GM21360 (cell line): ENCODE measurements around the gene TMEM253.

Experiments
- ATAC-seq: cut with Tn5 transposase; IDR thresholded peaks from one replicate; pipeline ENCODE4 v1.9.1; 2021; ENCODE audit warnings: mild to moderate bottlenecking, moderate library complexity; ENCODE audit not compliant: unreplicated experiment

TMEM253 gene

GRCh38 chr14:21103710-21104447, 3.0 kb downstream of the TMEM253 start:
- ATAC-seq, result peak; percentile 88

GRCh38 chr14:21104448-21105060, 3.7 kb downstream of the TMEM253 start:
- peak; percentile 46 for ATAC-seq

- no peak for ATAC-seq
These were observed 4.2 kb downstream of the TMEM253 start for GRCh38 chr14:21105095-21105494.

DNA sequence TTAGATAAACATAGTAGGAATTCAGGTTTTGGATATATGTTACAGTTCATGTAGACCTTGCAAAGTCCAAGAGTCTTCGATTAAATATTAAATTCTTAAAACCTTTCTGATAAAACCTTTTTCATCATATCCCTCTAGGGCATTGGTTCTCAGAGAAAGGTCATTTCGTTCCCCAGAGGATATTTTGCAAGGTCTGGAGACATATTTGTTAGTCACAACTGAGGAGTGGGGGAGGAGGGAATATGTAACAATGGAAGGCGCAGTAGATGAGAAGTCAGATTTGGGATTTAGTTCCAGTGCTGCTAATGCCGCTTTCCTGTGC, 5.3 kb downstream of the TMEM253 start:
- no peak for ATAC-seq

- no peak for ATAC-seq
These were observed 5.8 kb downstream of the TMEM253 start for GRCh38 chr14:21106498-21107282.

- no peak for ATAC-seq
These were observed 6.5 kb downstream of the TMEM253 start for GRCh38 chr14:21107283-21107800.

GRCh38 chr14:21108791-21109190, 7.9 kb downstream of the TMEM253 start:
- no peak for ATAC-seq

GRCh38 chr14:21109377-21110138, 8.7 kb downstream of the TMEM253 start:
- ATAC-seq, result peak; percentile 62

- no peak for ATAC-seq
These were observed 11.4 kb downstream of the TMEM253 start for GRCh38 chr14:21112255-21112654.

GRCh38 chr14:21113369-21113768, 12.5 kb downstream of the TMEM253 start:
- no peak for ATAC-seq

DNA sequence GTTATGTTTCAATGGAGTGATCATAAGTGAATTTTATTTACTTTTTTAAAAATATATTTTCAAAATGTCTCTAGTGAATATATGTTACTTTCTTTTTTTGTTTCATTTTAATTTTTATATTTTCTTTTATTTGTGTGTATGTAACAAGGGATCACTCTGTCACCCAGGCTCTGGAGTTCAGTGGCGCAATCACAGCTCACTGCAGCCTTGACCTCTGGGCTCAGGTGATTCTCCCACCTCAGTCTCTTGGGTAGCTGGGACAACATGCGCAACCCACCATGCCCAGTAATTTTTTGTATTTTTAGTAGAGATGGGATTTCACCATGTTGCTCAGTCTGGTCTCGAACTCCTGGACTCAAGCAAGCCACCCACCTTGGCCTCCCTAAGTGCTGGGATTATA, 18.1 kb downstream of the TMEM253 start:
- ATAC-seq, result no peak

GRCh38 chr14:21120686-21121085, 19.8 kb downstream of the TMEM253 start:
- ATAC-seq, result no peak

- no peak for ATAC-seq
These were observed 20.3 kb downstream of the TMEM253 start for GRCh38 chr14:21121122-21121521.

GRCh38 chr14:21123429-21123828, 22.6 kb downstream of the TMEM253 start:
- no peak for ATAC-seq

DNA sequence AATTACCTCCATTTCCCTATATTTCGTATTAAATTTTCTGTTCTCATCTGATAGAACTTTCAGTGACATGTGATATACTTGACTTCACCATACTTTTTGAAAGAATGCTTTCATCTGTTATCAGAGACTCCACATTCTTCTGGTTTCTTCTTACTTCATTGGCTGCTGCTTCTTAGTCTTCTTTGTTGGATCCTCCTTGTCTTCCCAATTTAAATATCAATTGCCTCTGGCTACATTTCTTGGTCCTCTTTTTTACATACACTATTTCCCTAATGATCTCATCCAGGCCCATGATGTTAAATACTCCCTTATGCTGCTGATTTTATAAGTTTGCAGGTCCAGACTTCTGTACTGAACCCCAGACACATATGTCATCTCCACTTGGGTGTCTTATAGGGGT, 33.0 kb downstream of the TMEM253 start:
- no peak for ATAC-seq

- no peak for ATAC-seq
These were observed 35.2 kb downstream of the TMEM253 start for GRCh38 chr14:21136024-21136423.

- no peak for ATAC-seq
These were observed 41.5 kb downstream of the TMEM253 start for GRCh38 chr14:21142357-21142756.

DNA sequence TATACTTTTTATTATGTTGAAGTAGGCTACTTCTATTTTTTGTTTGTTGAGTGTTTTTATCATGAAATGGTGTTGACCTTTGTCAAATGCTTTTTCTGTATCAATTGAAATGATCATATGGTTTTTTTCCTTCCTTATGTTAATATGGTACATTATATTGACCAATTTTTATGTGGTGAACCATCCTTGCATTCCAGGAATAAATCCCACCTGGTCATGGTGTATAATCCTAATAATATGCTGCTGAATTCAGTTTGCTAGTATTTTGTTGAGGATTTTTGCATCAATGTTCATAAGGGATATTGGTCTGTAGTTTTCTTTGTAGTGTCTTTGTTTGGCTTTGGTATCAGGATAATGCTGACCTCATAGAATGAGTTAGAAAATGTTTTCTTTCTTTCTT, 44.6 kb downstream of the TMEM253 start:
- no peak for ATAC-seq

- no peak for ATAC-seq
These were observed 48.9 kb downstream of the TMEM253 start for GRCh38 chr14:21149641-21150367.
